SK-N-SH treated with all-trans-retinoic acid at 6 μM for 48 hours (cell line): ENCODE measurements around the gene C2CD4C.

Experiments
- CSDC2 ChIP-seq: fragments of 250-450 bp; sonication (Bioruptor Pico); IDR thresholded peaks from 2 replicates; pipeline ENCODE4 v1.5.0; 2020; ENCODE audit warnings: mild to moderate bottlenecking, moderate library complexity
- ESRRG ChIP-seq: fragments of 250-450 bp; sonication (Bioruptor Pico); IDR thresholded peaks from 2 replicates; pipeline ENCODE4 v1.6.1; 2021; ENCODE audit warnings: mild to moderate bottlenecking
- ISL1 ChIP-seq: fragments of 250-450 bp; sonication (Bioruptor Pico); IDR thresholded peaks from 2 replicates; pipeline ENCODE4 v2.1.2; 2022; ENCODE audit warnings: mild to moderate bottlenecking, moderate library complexity
- TCF4 ChIP-seq: fragments of 250-450 bp; sonication (Bioruptor Pico); IDR thresholded peaks from 2 replicates; pipeline ENCODE4 v1.8.0; 2021; ENCODE audit warnings: mild to moderate bottlenecking, moderate library complexity, borderline replicate concordance
- ZC3H10 ChIP-seq: fragments of 250-450 bp; sonication (Bioruptor Pico); IDR thresholded peaks from 2 replicates; pipeline ENCODE4 v1.5.1; 2021; ENCODE audit warnings: mild to moderate bottlenecking, moderate library complexity

GRCh38 chr19:374183-374885, 34.6 kb downstream of the C2CD4C start:
- TF ChIP-seq TCF4 (no peak), ZC3H10 (no peak), CSDC2 (CRISPR knock-in tag) (no peak), ESRRG (CRISPR knock-in tag) (no peak), ISL1 (CRISPR knock-in tag) (no peak)
